Stimulated activated CD8-positive, alpha-beta memory T cell treated with anti-CD3 and anti-CD28 coated beads, Interleukin-7, amount 100 ng/mL, for 24 hours (primary cell): ENCODE measurements around the gene PIK3R2.
"Not testable (repeated sequence)": the region's sequence is repeated elsewhere in the genome, so short reads cannot be mapped to it uniquely, and the experiment has no call there.

ENCODE experiments used
- DNase-seq: peaks from one replicate; pipeline ENCODE4 v3.0.0-alpha.2; 2020; ENCODE audit warnings: low read depth

PIK3R2 gene

GRCh38 chr19:18155095-18156087, 2.4 kb downstream of the PIK3R2 start:
- no peak for DNase-seq

- no peak for DNase-seq
These were observed 3.3 kb downstream of the PIK3R2 start for GRCh38 chr19:18156268-18156667.

GRCh38 chr19:18156841-18157464, 4.0 kb downstream of the PIK3R2 start:
- no peak for DNase-seq

GRCh38 chr19:18157465-18158063, 4.6 kb downstream of the PIK3R2 start:
- no peak for DNase-seq

- DNase-seq: no peak
These were observed 5.5 kb downstream of the PIK3R2 start for GRCh38 chr19:18158467-18158866.

GRCh38 chr19:18159059-18159616, 6.2 kb downstream of the PIK3R2 start:
- not testable (repeated sequence) for DNase-seq

GRCh38 chr19:18159810-18160209, 6.8 kb downstream of the PIK3R2 start:
- DNase-seq: no peak

- DNase-seq: no peak
These were observed 7.6 kb downstream of the PIK3R2 start for GRCh38 chr19:18160493-18160970.

GRCh38 chr19:18160971-18161635, 8.1 kb downstream of the PIK3R2 start:
- DNase-seq: peak; percentile 56

- DNase-seq: no peak
These were observed 8.7 kb downstream of the PIK3R2 start for GRCh38 chr19:18161636-18162002.

GRCh38 chr19:18164072-18164471, 11.1 kb downstream of the PIK3R2 start:
- no peak for DNase-seq

GRCh38 chr19:18165794-18166544, 13.0 kb downstream of the PIK3R2 start:
- DNase-seq: no peak

GRCh38 chr19:18167011-18167410, 14.0 kb downstream of the PIK3R2 start:
- DNase-seq: no peak

GRCh38 chr19:18167975-18168645, 15.1 kb downstream of the PIK3R2 start:
- DNase-seq: no peak

GRCh38 chr19:18168673-18169381, 15.9 kb downstream of the PIK3R2 start:
- DNase-seq: no peak

- DNase-seq: no peak
These were observed 17.8 kb downstream of the PIK3R2 start for GRCh38 chr19:18170714-18171255.

GRCh38 chr19:18171605-18172327, 18.8 kb downstream of the PIK3R2 start:
- no peak for DNase-seq

- DNase-seq: no peak
These were observed 19.5 kb downstream of the PIK3R2 start for GRCh38 chr19:18172331-18173053.
